GM06990 (cell line): ENCODE measurements around the gene CAMKMT.

Experiments
- DNase-seq: peaks from one replicate; pipeline ENCODE4 v3.0.0-alpha.2; 2011; ENCODE audit not compliant: insufficient read length; ENCODE audit errors: extremely low read depth
- H3K27me3 ChIP-seq: replicated peaks from 2 replicates; pipeline ENCODE4 v1.6.0; 2011; ENCODE audit warnings: low read length; ENCODE audit not compliant: control insufficient read depth, insufficient read depth
- H3K36me3 ChIP-seq: 2 replicates; pipeline ENCODE4 v1.5.1; 2011; ENCODE audit warnings: low read length; ENCODE audit not compliant: control insufficient read depth, insufficient read depth
- H3K4me3 ChIP-seq: replicated peaks from 2 replicates; pipeline ENCODE4 v1.5.1; 2011; ENCODE audit warnings: low read depth, mild to moderate bottlenecking, control low read depth, low read length
- CTCF ChIP-seq: IDR thresholded peaks from 2 replicates; pipeline ENCODE4 v1.5.1; 2011; ENCODE audit warnings: low read length, control low read depth, mild to moderate bottlenecking, inconsistent platforms; ENCODE audit not compliant: insufficient read depth, poor library complexity, severe bottlenecking

The CAMKMT gene

GRCh38 chr2:44789971-44790721 is 428.4 kb downstream of the CAMKMT start:
- DNase-seq: no peak
- no peaks in the 10 kb centered on the region for H3K27me3 ChIP-seq
- TF ChIP-seq CTCF: no peak
- H3K36me3 ChIP-seq: no peaks in the 10 kb centered on the region
- no peak overlapping the region for H3K4me3 ChIP-seq

GRCh38 chr2:44793322-44793870 is 431.6 kb downstream of the CAMKMT start:
- TF ChIP-seq CTCF: no peak
- H3K36me3 ChIP-seq: no peaks in the 10 kb centered on the region
- DNase-seq: no peak
- no peak overlapping the region for H3K4me3 ChIP-seq
- no peaks in the 10 kb centered on the region for H3K27me3 ChIP-seq

- Histone ChIP-seq H3K27me3 (no peaks in the 10 kb centered on the region), H3K36me3 (no peaks in the 10 kb centered on the region), H3K4me3 (no peak overlapping the region)
- no peak for DNase-seq
- TF ChIP-seq CTCF: no peak
These were observed 435.0 kb downstream of the CAMKMT start for GRCh38 chr2:44796771-44797170.

GRCh38 chr2:44798139-44798659 is 436.5 kb downstream of the CAMKMT start:
- H3K27me3 ChIP-seq: no peaks in the 10 kb centered on the region
- no peak for TF ChIP-seq CTCF

GRCh38 chr2:44799105-44799504 is 437.4 kb downstream of the CAMKMT start:
- no peak for TF ChIP-seq CTCF
- no peak for DNase-seq
- Histone ChIP-seq H3K27me3 (no peaks in the 10 kb centered on the region), H3K4me3 (no peak overlapping the region), H3K36me3 (no peaks in the 10 kb centered on the region)

More at GRCh38 chr2:44798139-44798659, 436.5 kb downstream of the CAMKMT start:
- H3K36me3 ChIP-seq: no peaks in the 10 kb centered on the region
- DNase-seq: no peak
- H3K4me3 ChIP-seq: no peak overlapping the region
